ENCODE data around the gene TMEM87B. TPM values are rescaled to one million over a fixed set of nuclear protein-coding genes. Genes with fewer than 3 reads are reported as not detected.

The TMEM87B gene
- total and polyA plus RNA-seq, 9 donors = 7.1 to 23.8 (median 13.2) TPM

- Histone ChIP-seq H3K27me3 (no peaks in the 10 kb centered on the region), H3K4me3 (no peak overlapping the region), H3K36me3 (no peaks in the 10 kb centered on the region), H3K27ac (peak overlapping the region; percentile 23 to 94), H3K4me1 (ENCODE audit: insufficient read depth) (peaks cover 8% of the 10 kb centered on the region), H3K9me3 (no peaks in the 10 kb centered on the region)
- no peak for TF ChIP-seq EP300 (IDR thresholded peaks at IDR 0.05)
- TF ChIP-seq CTCF (IDR thresholded peaks at IDR 0.05) = no peak
- no peak for TF ChIP-seq POLR2A (IDR thresholded peaks at IDR 0.05)
- WGBS, 3 donors = 1 to 11% (median 6%) methylated on average over 3 of the region's 3 CpGs
- intact Hi-C loops (cut with DNase I) = loop anchor here in 1 of 4 donors (10.0 kb wide), 1 partner anchor 198 kb away; the partner anchor contains the start of gene ZC3H8
- DNase-seq = no peak
Observed at GRCh38 chr2:112056626-112056987, 1.5 kb downstream of the TMEM87B start.

- TF ChIP-seq CTCF (IDR thresholded peaks at IDR 0.05) = no peak
- TF ChIP-seq EP300 (IDR thresholded peaks at IDR 0.05) = no peak
- TF ChIP-seq POLR2A (IDR thresholded peaks at IDR 0.05) = no peak
- no peaks in the 10 kb centered on the region for H3K9me3 ChIP-seq
- intact Hi-C loops (cut with DNase I) = loop anchor here in 1 of 4 donors (10.0 kb wide), 1 partner anchor 195 kb away; the partner anchor contains the start of gene ZC3H8
- WGBS, 3 donors = 81 to 90% (median 88%) methylated on average over 2 of the region's 2 CpGs
- no peak for DNase-seq
- no peak overlapping the region for H3K4me3 ChIP-seq
- H3K27me3 ChIP-seq = no peaks in the 10 kb centered on the region
- H3K27ac ChIP-seq = no peak overlapping the region
- peaks cover 6% of the 10 kb centered on the region for H3K4me1 ChIP-seq (ENCODE audit: insufficient read depth)
- no peaks in the 10 kb centered on the region for H3K36me3 ChIP-seq
Observed at GRCh38 chr2:112059671-112060070, 4.6 kb downstream of the TMEM87B start.

GRCh38 chr2:112061299-112061698, 6.2 kb downstream of the TMEM87B start:
- Histone ChIP-seq H3K27ac (no peak overlapping the region), H3K9me3 (no peaks in the 10 kb centered on the region), H3K27me3 (no peaks in the 10 kb centered on the region), H3K36me3 (no peaks in the 10 kb centered on the region), H3K4me1 (ENCODE audit: insufficient read depth) (peaks cover 6% of the 10 kb centered on the region), H3K4me3 (no peak overlapping the region)
- DNase-seq = no peak
- no peak for TF ChIP-seq EP300 (IDR thresholded peaks at IDR 0.05)
- no peak for TF ChIP-seq POLR2A (IDR thresholded peaks at IDR 0.05)
- TF ChIP-seq CTCF (IDR thresholded peaks at IDR 0.05) = no peak
- WGBS, 3 donors = 87 to 94% (median 92%) methylated on average over 1 of the region's 1 CpG
- intact Hi-C loops (cut with DNase I) = no loop called here

- Histone ChIP-seq H3K27ac (no peak overlapping the region), H3K4me3 (no peak overlapping the region), H3K4me1 (ENCODE audit: insufficient read depth) (peaks cover 6% of the 10 kb centered on the region), H3K27me3 (no peaks in the 10 kb centered on the region), H3K36me3 (no peaks in the 10 kb centered on the region), H3K9me3 (no peaks in the 10 kb centered on the region)
- TF ChIP-seq CTCF (IDR thresholded peaks at IDR 0.05) = no peak
- no peak for TF ChIP-seq POLR2A (IDR thresholded peaks at IDR 0.05)
- no peak for TF ChIP-seq EP300 (IDR thresholded peaks at IDR 0.05)
- DNase-seq = no peak
- 88 to 92% (median 89%) methylated on average over 2 of the region's 2 CpGs for WGBS, 3 donors
- intact Hi-C loops (cut with DNase I) = no loop called here
Observed at GRCh38 chr2:112061840-112062239, 6.8 kb downstream of the TMEM87B start.

Data from ovary (tissue), 9 donors.